Breast epithelium (tissue), 3 donors: Measurements from ENCODE around the gene CDH23.

ENCODE experiments used
- POLR2A ChIP-seq: fragments of 450-650 bp; IDR thresholded peaks from one replicate; pipeline ENCODE4 v1.6.1; 2016; ENCODE audit warnings: antibody characterized with exemption, mild to moderate bottlenecking, moderate library complexity
- POLR2AphosphoS5 ChIP-seq, 3 donors: sonication (generic); formaldehyde crosslinking; IDR thresholded peaks; one replicate each; pipeline ENCODE4 v1.6.1; 2017; ENCODE audit warnings: antibody characterized with exemption in 3 of 3
- TF ChIP-seq, protein P1 (sequence below), 3 donors: fragments of 450-650 bp; IDR thresholded peaks; one replicate each; pipeline ENCODE4 v1.5.1; 2016 to 2017; ENCODE audit warnings: antibody characterized with exemption in 3 of 3, mild to moderate bottlenecking in 3 of 3, moderate library complexity in 3 of 3

GRCh38 chr10:71622154-71622526 is 225.4 kb downstream of the CDH23 start:
- TF ChIP-seq, protein P1, sequence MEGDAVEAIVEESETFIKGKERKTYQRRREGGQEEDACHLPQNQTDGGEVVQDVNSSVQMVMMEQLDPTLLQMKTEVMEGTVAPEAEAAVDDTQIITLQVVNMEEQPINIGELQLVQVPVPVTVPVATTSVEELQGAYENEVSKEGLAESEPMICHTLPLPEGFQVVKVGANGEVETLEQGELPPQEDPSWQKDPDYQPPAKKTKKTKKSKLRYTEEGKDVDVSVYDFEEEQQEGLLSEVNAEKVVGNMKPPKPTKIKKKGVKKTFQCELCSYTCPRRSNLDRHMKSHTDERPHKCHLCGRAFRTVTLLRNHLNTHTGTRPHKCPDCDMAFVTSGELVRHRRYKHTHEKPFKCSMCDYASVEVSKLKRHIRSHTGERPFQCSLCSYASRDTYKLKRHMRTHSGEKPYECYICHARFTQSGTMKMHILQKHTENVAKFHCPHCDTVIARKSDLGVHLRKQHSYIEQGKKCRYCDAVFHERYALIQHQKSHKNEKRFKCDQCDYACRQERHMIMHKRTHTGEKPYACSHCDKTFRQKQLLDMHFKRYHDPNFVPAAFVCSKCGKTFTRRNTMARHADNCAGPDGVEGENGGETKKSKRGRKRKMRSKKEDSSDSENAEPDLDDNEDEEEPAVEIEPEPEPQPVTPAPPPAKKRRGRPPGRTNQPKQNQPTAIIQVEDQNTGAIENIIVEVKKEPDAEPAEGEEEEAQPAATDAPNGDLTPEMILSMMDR (IDR thresholded peaks at IDR 0.05) = no peak
- TF ChIP-seq POLR2A (no peak), POLR2AphosphoS5 (IDR thresholded peaks at IDR 0.05) (no peak)
